H1 (cell line): ENCODE data around the gene GNG12. TPM values are rescaled to one million over a fixed set of nuclear protein-coding genes. Genes with fewer than 3 reads are reported as not detected.

Source experiments
- CTCF ChIA-PET: fragments of 300-600 bp; sonication (Branson Sonifier 250); formaldehyde crosslinking; loops from one replicate; lab custom pipeline; 2021; ENCODE audit not compliant: partially characterized antibody; lab: Charles Lee
- POLR2A ChIA-PET: fragments of 300-600 bp; sonication (Branson Sonifier 250); formaldehyde crosslinking; loops from one replicate; lab custom pipeline; 2021; ENCODE audit warnings: inconsistent platforms; ENCODE audit not compliant: partially characterized antibody; lab: Charles Lee
- DNase-seq, 2 experiments: peaks; one replicate each; pipeline versions ENCODE4 v3.0.0 to v3.0.0-alpha.2; 2010 to 2022; ENCODE audit warnings: low spot score in 2 of 2, low read depth in 1 of 2, mixed read lengths in 1 of 2
- FAIRE-seq: peaks from 2 replicates; lab custom pipeline; 2011; peaks lifted over from hg19 to GRCh38; lab: Jason Lieb, UNC
- H2AFZ ChIP-seq: 2 replicates; pipeline ENCODE4 v1.8.1; 2012; ENCODE audit warnings: low read length, inconsistent platforms
- H2AK5ac ChIP-seq: 2 replicates; pipeline ENCODE4 v1.6.1; 2013; ENCODE audit warnings: low read depth, low read length
- H2BK120ac ChIP-seq: replicated peaks from 2 replicates; pipeline ENCODE3; 2013; ENCODE audit warnings: low read depth, low read length, inconsistent platforms
- H2BK12ac ChIP-seq: 2 replicates; pipeline ENCODE4 v1.6.1; 2013; ENCODE audit warnings: low read depth, low read length
- H2BK15ac ChIP-seq: 2 replicates; pipeline ENCODE4 v1.6.1; 2013; ENCODE audit warnings: low read length
- H2BK20ac ChIP-seq: 2 replicates; pipeline ENCODE4 v1.6.1; 2013; ENCODE audit warnings: low read length
- H2BK5ac ChIP-seq: 2 replicates; pipeline ENCODE4 v1.6.1; 2013; ENCODE audit warnings: low read depth, low read length
- H3K14ac ChIP-seq: 2 replicates; pipeline ENCODE4 v1.6.1; 2013; ENCODE audit warnings: inconsistent platforms; ENCODE audit not compliant: insufficient read length
- H3K18ac ChIP-seq: 2 replicates; pipeline ENCODE4 v1.6.1; 2013; ENCODE audit warnings: low read length; ENCODE audit errors: extremely low read depth
- H3K23ac ChIP-seq: 2 replicates; pipeline ENCODE4 v1.6.1; 2013; ENCODE audit warnings: inconsistent platforms; ENCODE audit not compliant: insufficient read length
- H3K23me2 ChIP-seq: 2 replicates; pipeline ENCODE4 v1.6.1; 2013; ENCODE audit warnings: low read depth, low read length
- H3K27ac ChIP-seq: 2 replicates; pipeline ENCODE4 v1.6.1; 2011; ENCODE audit warnings: low read depth, low read length, inconsistent platforms
- H3K27me3 ChIP-seq, 4 experiments: replicated peaks in 1 of 4; 1 replicate in 1 of 4; 2 replicates in 3 of 4; pipeline versions ENCODE4 v1.6.1 to v1.8.1; 2011 to 2013; ENCODE audit warnings: low read length in 3 of 4, mild to moderate bottlenecking in 3 of 4, inconsistent platforms in 2 of 4, mixed read lengths in 2 of 4, moderate library complexity in 1 of 4; ENCODE audit not compliant: control insufficient read depth in 3 of 4, insufficient read depth in 3 of 4; ENCODE audit errors: extremely low read depth in 1 of 4
- H3K36me3 ChIP-seq, 4 experiments: 2 replicates each; pipeline versions ENCODE4 v1.6.1 to v1.8.1; 2011 to 2013; ENCODE audit warnings: mild to moderate bottlenecking in 4 of 4, low read length in 3 of 4, moderate library complexity in 2 of 4, control low read depth in 1 of 4, inconsistent platforms in 1 of 4; ENCODE audit not compliant: insufficient read depth in 4 of 4, control insufficient read depth in 2 of 4
- H3K4ac ChIP-seq: replicated peaks from 2 replicates; pipeline ENCODE3; 2013; ENCODE audit warnings: low read length, low read depth, mixed read lengths, inconsistent platforms; ENCODE audit not compliant: insufficient read length
- H3K4me1 ChIP-seq, 4 experiments: replicated peaks in 1 of 4; 1 replicate in 1 of 4; 2 replicates in 3 of 4; pipeline versions ENCODE4 v1.6.1 to v1.8.1; 2011 to 2013; ENCODE audit warnings: low read length in 3 of 4, inconsistent platforms in 2 of 4, mixed read lengths in 1 of 4; ENCODE audit not compliant: insufficient read depth in 4 of 4, control insufficient read depth in 3 of 4
- H3K4me2 ChIP-seq, 2 experiments: 2 replicates each; pipeline versions ENCODE4 v1.6.1 to v1.8.1; 2011 to 2013; ENCODE audit warnings: low read depth in 2 of 2, low read length in 2 of 2, control low read depth in 1 of 2, inconsistent platforms in 1 of 2, mild to moderate bottlenecking in 1 of 2; ENCODE audit not compliant: insufficient read depth in 1 of 2
- H3K4me3 ChIP-seq, 4 experiments: fragments of 200-600, 300-600 bp in 1 of 4; sonication (generic), shearing (Covaris generic), sonication (Bioruptor Twin) in 1 of 4; 2 replicates each; pipeline versions ENCODE4 v1.5.1 to v1.8.1; 2011 to 2016; ENCODE audit warnings: low read length in 4 of 4, low read depth in 3 of 4, control low read depth in 2 of 4, inconsistent platforms in 2 of 4, mild to moderate bottlenecking in 2 of 4, mixed read lengths in 1 of 4, moderate library complexity in 1 of 4; ENCODE audit not compliant: insufficient read depth in 2 of 4; ENCODE audit errors: extremely low read depth in 1 of 4
- H3K56ac ChIP-seq: replicated peaks from 2 replicates; pipeline ENCODE3; 2013; ENCODE audit warnings: low read depth, mild to moderate bottlenecking, mixed read lengths, low read length, inconsistent platforms; ENCODE audit not compliant: insufficient read length
- H3K79me1 ChIP-seq: 2 replicates; pipeline ENCODE4 v1.6.1; 2013; ENCODE audit warnings: low read depth, low read length, control low read depth
- H3K79me2 ChIP-seq, 2 experiments: 2 replicates each; pipeline versions ENCODE4 v1.6.1 to v1.8.1; 2012 to 2013; ENCODE audit warnings: low read length in 2 of 2, mild to moderate bottlenecking in 2 of 2, inconsistent platforms in 1 of 2; ENCODE audit not compliant: insufficient read depth in 2 of 2, control insufficient read depth in 1 of 2
- H3K9ac ChIP-seq, 4 experiments: replicated peaks in 1 of 4; 1 replicate in 1 of 4; 2 replicates in 3 of 4; pipeline versions ENCODE4 v1.6.1 to v1.8.1; 2011 to 2013; ENCODE audit warnings: low read depth in 3 of 4, low read length in 3 of 4, control low read depth in 2 of 4, mild to moderate bottlenecking in 2 of 4, moderate library complexity in 2 of 4, inconsistent platforms in 1 of 4; ENCODE audit errors: extremely low read depth in 1 of 4
- H3K9me3 ChIP-seq, 2 experiments: 2 replicates each; pipeline versions ENCODE4 v1.6.1 to v1.8.1; 2012 to 2013; ENCODE audit warnings: mild to moderate bottlenecking in 2 of 2, moderate library complexity in 2 of 2, control low read depth in 1 of 2, inconsistent platforms in 1 of 2, low read depth in 1 of 2, low read length in 1 of 2, mixed read lengths in 1 of 2; ENCODE audit not compliant: insufficient read depth in 2 of 2
- H4K20me1 ChIP-seq, 2 experiments: replicated peaks in 1 of 2; 2 replicates each; pipeline versions ENCODE3 to v1.8.1; 2011 to 2013; ENCODE audit warnings: inconsistent platforms in 2 of 2, low read length in 2 of 2, mild to moderate bottlenecking in 1 of 2; ENCODE audit not compliant: insufficient read depth in 2 of 2, control insufficient read depth in 1 of 2
- H4K5ac ChIP-seq: 2 replicates; pipeline ENCODE4 v1.6.1; 2013; ENCODE audit warnings: low read length, low read depth, mixed read lengths, inconsistent platforms; ENCODE audit not compliant: insufficient read length
- H4K8ac ChIP-seq: 2 replicates; pipeline ENCODE4 v1.8.0; 2013; ENCODE audit warnings: mild to moderate bottlenecking, moderate library complexity, low read length, inconsistent platforms; ENCODE audit not compliant: insufficient read depth; ENCODE audit errors: extremely low read depth
- H4K91ac ChIP-seq: replicated peaks from 2 replicates; pipeline ENCODE3; 2013; ENCODE audit warnings: low read length, mixed read lengths, inconsistent platforms; ENCODE audit not compliant: insufficient read length
- ASH2L ChIP-seq: fragments of 200-600, 300-600 bp; sonication (generic); IDR thresholded peaks from one replicate; pipeline ENCODE4 v1.7.1; 2017; ENCODE audit warnings: low read length
- BRCA1 ChIP-seq: IDR thresholded peaks from 2 replicates; pipeline ENCODE4 v1.6.1; 2012; ENCODE audit warnings: low read depth, low read length, improper control_type of control experiment
- FOSL1 ChIP-seq: IDR thresholded peaks from 2 replicates; pipeline ENCODE4 v1.6.1; 2011; ENCODE audit warnings: mild to moderate bottlenecking, low read depth, low read length, moderate library complexity; ENCODE audit not compliant: insufficient read depth
- KDM1A ChIP-seq: fragments of 200-600, 300-600 bp; sonication (generic); IDR thresholded peaks from 2 replicates; pipeline ENCODE4 v1.7.1; 2016; ENCODE audit warnings: mild to moderate bottlenecking, low read length, borderline replicate concordance
- KDM4A ChIP-seq: IDR thresholded peaks from one replicate; pipeline ENCODE4 v1.7.1; 2012; ENCODE audit warnings: low read depth, mild to moderate bottlenecking, moderate library complexity, low read length, inconsistent platforms; ENCODE audit not compliant: severe bottlenecking
- MAX ChIP-seq: IDR thresholded peaks from 2 replicates; pipeline ENCODE4 v1.6.1; 2012; ENCODE audit warnings: inconsistent platforms
- POLR2A ChIP-seq, 2 experiments: IDR thresholded peaks; 1 replicate in 1 of 2; 2 replicates in 1 of 2; pipeline ENCODE4 v1.6.1; 2011; ENCODE audit warnings: low read depth in 2 of 2, low read length in 2 of 2, mild to moderate bottlenecking in 2 of 2; ENCODE audit errors: control extremely low read depth in 1 of 2
- SP4 ChIP-seq: IDR thresholded peaks from 2 replicates; pipeline ENCODE4 v1.6.1; 2012; ENCODE audit warnings: low read length, inconsistent platforms
- TAF1 ChIP-seq: IDR thresholded peaks from 2 replicates; pipeline ENCODE4 v1.6.1; 2011; ENCODE audit warnings: mild to moderate bottlenecking, low read depth, low read length
- TAF7 ChIP-seq: optimal IDR thresholded peaks from 2 replicates; pipeline ENCODE3; 2011; ENCODE audit warnings: low read depth, mild to moderate bottlenecking, inconsistent platforms, low read length, moderate library complexity, borderline replicate concordance
- TBP ChIP-seq: IDR thresholded peaks from 2 replicates; pipeline ENCODE4 v1.6.1; 2011; ENCODE audit warnings: low read depth, low read length, improper control_type of control experiment
- WGBS, 2 experiments: shearing (Covaris generic) in 1 of 2; methylation state at CpG; one replicate each; pipeline versions ENCODE4 v1.1.6 to v1.1.7; 2013 to 2015; ENCODE audit warnings: low lambda C conversion rate in 2 of 2, mixed read lengths in 2 of 2, inconsistent platforms in 1 of 2, low coverage in 1 of 2, missing lambda C conversion rate in 1 of 2; ENCODE audit not compliant: insufficient replicate concordance in 2 of 2, insufficient coverage in 1 of 2, insufficient read length in 1 of 2; ENCODE audit errors: extremely low coverage in 1 of 2, missing lambda C conversion rate in 1 of 2; 5-methylcytosine and 5-hydroxymethylcytosine counted together
- polyA plus RNA-seq, 7 experiments: library from polyadenylated mRNA; depleted of rRNA in 3 of 7; stranded (reverse) in 5 of 7; unstranded in 2 of 7; fragments of >200 nt in 5 of 7; fragments of 200-250 nt in 2 of 7; gene quantifications; 1 replicate in 5 of 7; 2 replicates in 1 of 7; 4 replicates in 1 of 7; pipeline versions ENCODE4 v1.2.1 to v1.2.3, GENCODE V29; 2011 to 2013; ENCODE audit warnings: missing spikeins in 2 of 7, mixed read lengths in 2 of 7
- total RNA-seq: library from RNA; stranded (reverse); fragmentation: NEBNext Ultra II Directional; extraction: Animal tissue kit (Norgen Biotek cat#: 25700); gene quantifications from 2 replicates; pipeline ENCODE4 v1.2.1, GENCODE V29; 2021
- TF ChIP-seq, protein P1 (sequence below): IDR thresholded peaks from 2 replicates; pipeline ENCODE4 v1.6.1; 2012; ENCODE audit warnings: low read length, inconsistent platforms

The GNG12 gene
- total and polyA plus RNA-seq, 2 of the 8 experiments (the other 6 are each of a cell fraction or from before 2014, with no cell fraction given) = 11.4 to 35.8 TPM

GRCh38 chr1:67721112-67721511 is 112.2 kb downstream of the GNG12 start:
- Histone ChIP-seq H2BK5ac (no peak overlapping the region), H4K91ac (no peak overlapping the region), H3K23ac (no peak overlapping the region), H3K9ac (no peak overlapping the region), H3K27ac (no peak overlapping the region), H2BK120ac (no peak overlapping the region), H3K4me1 (peaks cover 0 to 7% (median 3%) of the 10 kb centered on the region in 4 experiments; a peak in 3 of 7 replicates), H2BK15ac (no peak overlapping the region), H3K36me3 (no peaks in the 10 kb centered on the region), H2BK12ac (no peak overlapping the region), H2AK5ac (no peak overlapping the region), H3K4ac (no peak overlapping the region), H4K20me1 (no peaks in the 10 kb centered on the region), H3K4me2 (no peak overlapping the region), H3K27me3 (no peaks in the 10 kb centered on the region), H3K79me1 (0 out of 2 replicates have a peak, but pooled peaks cover 2% of the 10 kb centered on the region), H4K5ac (no peak overlapping the region), H3K14ac (no peak overlapping the region), H2AFZ (no peak overlapping the region), H3K23me2 (no peaks in the 10 kb centered on the region), H3K79me2 (no peaks in the 10 kb centered on the region), H3K18ac (no peak overlapping the region), H3K56ac (no peak overlapping the region), H3K9me3 (no peaks in the 10 kb centered on the region), H4K8ac (no peak overlapping the region), H2BK20ac (no peak overlapping the region), H3K4me3 (no peak overlapping the region)
- no peak for FAIRE-seq
- 64% methylated on average over 4 of the region's 4 CpGs; no CpG with 5 or more reads in 1 of the 2 experiments for WGBS, 2 experiments
- ChIA-PET CTCF (interaction anchor here (0.5 to 4.4 kb wide), 15 partner anchors 11 to 510 kb away, joined by 3 to 24 read pairs (median 3); no protein-coding TSS in a partner anchor), POLR2A (interaction anchor here (1.5 to 1.7 kb wide), 2 partner anchors 12 to 29 kb away, joined by 3 to 6 read pairs; no protein-coding TSS in a partner anchor)
- no peak for DNase-seq
- TF ChIP-seq, protein P1, sequence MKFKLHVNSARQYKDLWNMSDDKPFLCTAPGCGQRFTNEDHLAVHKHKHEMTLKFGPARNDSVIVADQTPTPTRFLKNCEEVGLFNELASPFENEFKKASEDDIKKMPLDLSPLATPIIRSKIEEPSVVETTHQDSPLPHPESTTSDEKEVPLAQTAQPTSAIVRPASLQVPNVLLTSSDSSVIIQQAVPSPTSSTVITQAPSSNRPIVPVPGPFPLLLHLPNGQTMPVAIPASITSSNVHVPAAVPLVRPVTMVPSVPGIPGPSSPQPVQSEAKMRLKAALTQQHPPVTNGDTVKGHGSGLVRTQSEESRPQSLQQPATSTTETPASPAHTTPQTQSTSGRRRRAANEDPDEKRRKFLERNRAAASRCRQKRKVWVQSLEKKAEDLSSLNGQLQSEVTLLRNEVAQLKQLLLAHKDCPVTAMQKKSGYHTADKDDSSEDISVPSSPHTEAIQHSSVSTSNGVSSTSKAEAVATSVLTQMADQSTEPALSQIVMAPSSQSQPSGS = no peak
- TF ChIP-seq TBP (no peak), TAF1 (no peak), SP4 (no peak), BRCA1 (no peak), KDM4A (no peak), TAF7 (no peak), POLR2A (IDR thresholded peaks at IDR 0.05; ENCODE audit: control extremely low read depth in 1 of 2, low read depth in 2 of 2, low read length in 2 of 2) (no peak), FOSL1 (no peak), ASH2L (no peak), MAX (no peak), KDM1A (no peak)
